GM06990 (cell line): ENCODE results near the gene METAP2.

Experiments
- DNase-seq: peaks from one replicate; pipeline ENCODE4 v3.0.0-alpha.2; 2011; ENCODE audit not compliant: insufficient read length; ENCODE audit errors: extremely low read depth
- H3K27me3 ChIP-seq: replicated peaks from 2 replicates; pipeline ENCODE4 v1.6.0; 2011; ENCODE audit warnings: low read length; ENCODE audit not compliant: control insufficient read depth, insufficient read depth
- H3K36me3 ChIP-seq: 2 replicates; pipeline ENCODE4 v1.5.1; 2011; ENCODE audit warnings: low read length; ENCODE audit not compliant: control insufficient read depth, insufficient read depth
- H3K4me3 ChIP-seq: replicated peaks from 2 replicates; pipeline ENCODE4 v1.5.1; 2011; ENCODE audit warnings: low read depth, mild to moderate bottlenecking, control low read depth, low read length
- CTCF ChIP-seq: IDR thresholded peaks from 2 replicates; pipeline ENCODE4 v1.5.1; 2011; ENCODE audit warnings: low read length, control low read depth, mild to moderate bottlenecking, inconsistent platforms; ENCODE audit not compliant: insufficient read depth, poor library complexity, severe bottlenecking

Gene METAP2

DNA sequence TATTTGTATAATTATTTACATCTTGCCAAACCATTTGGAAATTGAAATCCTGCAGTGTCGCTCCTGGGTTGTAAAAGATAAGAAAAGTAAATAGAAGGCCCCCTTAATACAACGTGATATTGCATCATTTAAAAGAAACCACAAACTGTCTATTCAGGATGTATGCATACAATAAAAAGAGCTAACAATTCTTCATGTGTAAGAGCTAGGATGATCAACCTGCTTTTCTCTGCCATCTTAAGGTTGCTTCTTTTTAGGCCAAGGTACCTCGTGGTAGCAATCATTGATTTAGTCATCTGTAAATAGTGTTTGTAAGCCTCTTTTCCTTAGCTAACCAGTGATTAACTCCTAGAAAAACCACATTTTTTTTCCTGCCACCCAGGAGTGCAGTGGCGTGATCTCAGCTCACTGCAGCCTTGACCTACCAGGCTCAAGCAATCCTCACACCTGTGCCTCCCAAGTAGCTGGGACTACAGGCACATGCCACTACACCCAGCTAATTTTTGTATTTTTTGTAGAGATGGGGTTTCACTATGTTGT lies 80.7 kb downstream of the METAP2 start:
- H3K27me3 ChIP-seq: no peaks in the 10 kb centered on the region
- no peak overlapping the region for H3K4me3 ChIP-seq
- DNase-seq: no peak
- H3K36me3 ChIP-seq: no peaks in the 10 kb centered on the region
- TF ChIP-seq CTCF: no peak

GRCh38 chr12:95557625-95558024 lies 83.7 kb downstream of the METAP2 start:
- H3K4me3 ChIP-seq: no peak overlapping the region
- DNase-seq: no peak
- TF ChIP-seq CTCF: no peak
- no peaks in the 10 kb centered on the region for H3K27me3 ChIP-seq
- no peaks in the 10 kb centered on the region for H3K36me3 ChIP-seq
